Measurements from ENCODE around the gene GPR25.

- no peak for TF ChIP-seq CTCF (IDR thresholded peaks at IDR 0.05; ENCODE audit: low read length)
- TF ChIP-seq EZH2 (optimal IDR thresholded peaks at IDR 0.05; ENCODE audit: low read depth, low read length) = no peak
- no peak for TF ChIP-seq EZH2phosphoT487 (IDR thresholded peaks at IDR 0.05; ENCODE audit: low read length)
Measured at GRCh38 chr1:200909071-200909470, 36.3 kb downstream of the GPR25 start.
